ENCODE data around the gene TMEM134.
"Not testable (repeated sequence)": the region's sequence is repeated elsewhere in the genome, so short reads cannot be mapped to it uniquely, and the experiment has no call there.

The TMEM134 gene

DNA sequence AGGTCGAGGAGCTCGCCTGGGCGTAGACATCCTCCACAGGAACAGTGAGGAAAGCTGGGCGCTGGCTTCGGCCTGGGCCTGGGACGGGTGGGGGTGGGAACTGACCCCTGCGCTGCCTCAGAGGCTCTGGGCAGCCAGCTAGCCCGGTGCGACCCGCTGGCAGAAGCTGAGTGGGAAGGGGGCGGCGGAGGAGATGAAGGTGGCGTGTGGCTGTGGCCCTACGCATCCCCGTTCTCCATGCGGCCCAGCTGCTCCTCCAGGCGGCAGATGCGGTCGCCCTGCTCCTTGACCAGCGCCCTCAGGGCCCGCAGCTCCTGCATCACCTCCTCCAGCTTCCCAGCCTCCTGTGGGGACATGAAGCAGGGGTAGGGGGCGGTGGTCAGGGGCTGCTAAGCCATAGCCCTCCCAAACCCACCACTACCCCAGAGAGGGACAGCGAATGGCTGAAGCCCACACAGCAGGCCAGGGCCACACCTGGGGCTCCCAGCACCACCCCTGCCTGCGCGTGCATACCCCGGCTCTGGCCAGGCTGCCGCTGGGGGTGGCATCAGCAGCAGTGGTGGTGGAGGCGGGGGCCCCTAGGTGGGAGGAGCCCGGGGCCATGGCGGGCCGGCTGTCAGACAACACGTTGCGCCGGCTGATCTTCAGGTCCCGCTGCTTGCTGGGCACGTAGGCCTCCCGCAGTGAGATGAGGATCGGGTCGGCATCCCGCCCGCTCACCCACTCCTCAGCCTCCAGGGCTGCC, 30.7 kb downstream of the TMEM134 start:
- DNase-seq (ENCODE audit: low read depth): no peak

DNA sequence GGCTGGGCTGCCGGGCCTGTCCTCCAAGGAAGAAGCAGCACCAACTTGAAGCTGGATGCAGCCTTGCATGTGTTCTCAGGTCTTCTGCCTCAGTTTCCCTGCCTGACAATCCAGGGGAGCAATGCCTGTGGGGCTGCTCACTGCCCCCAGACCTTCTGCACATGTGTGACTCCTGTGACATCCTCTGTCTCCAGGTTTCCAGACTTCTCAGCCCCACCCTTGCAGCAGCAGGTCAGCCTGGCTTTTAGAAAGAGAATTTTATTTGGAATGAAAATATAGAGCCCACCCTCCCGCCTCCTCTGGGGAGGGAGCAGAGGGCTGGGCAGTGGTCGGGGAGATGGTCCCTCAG, 31.3 kb downstream of the TMEM134 start:
- no peak for DNase-seq (ENCODE audit: low read depth)

DNA sequence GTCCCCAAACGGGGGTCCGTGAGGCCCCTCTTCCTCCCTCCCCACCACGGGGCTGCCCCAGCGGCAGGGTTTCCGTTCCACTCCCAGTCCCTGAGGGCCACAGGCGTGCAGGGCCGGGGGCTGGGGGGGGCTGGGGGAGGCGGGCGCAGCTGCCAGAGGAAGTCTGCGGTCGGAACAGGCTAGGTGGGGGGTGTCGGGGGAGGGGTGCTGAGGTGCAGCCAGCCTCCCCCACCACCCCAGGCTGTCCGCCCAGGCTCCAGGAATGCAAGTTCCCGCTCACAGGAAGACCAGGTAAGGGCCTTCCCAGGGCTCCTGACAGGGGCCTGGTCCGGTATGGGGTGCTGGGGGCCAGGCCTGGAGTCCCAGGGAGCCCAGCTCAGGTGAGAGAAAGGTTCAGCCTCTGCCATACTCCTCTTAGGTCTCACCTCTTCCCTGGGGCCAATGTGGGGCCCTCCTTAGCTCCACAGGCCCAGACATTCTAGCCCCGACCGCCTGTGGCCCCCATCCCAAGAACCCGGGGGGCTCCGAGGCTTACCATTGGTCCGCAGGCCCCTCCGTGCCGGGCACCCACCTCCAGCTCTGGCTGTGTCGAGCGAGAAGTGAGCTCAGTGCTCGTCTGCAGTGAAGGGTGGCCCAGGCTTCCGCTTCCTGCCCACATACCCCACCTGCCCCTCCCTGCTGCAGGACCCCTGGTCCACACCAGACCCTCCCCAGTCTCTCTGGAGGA, 31.8 kb downstream of the TMEM134 start, which contains the start of gene PTPRCAP:
Gene PTPRCAP, minus strand, starts transcription at position 601 of the 727 bp plus-strand sequence. Its CDS starts 63 bp downstream, at position 538.
- DNase-seq (ENCODE audit: low read depth): no peak

DNA sequence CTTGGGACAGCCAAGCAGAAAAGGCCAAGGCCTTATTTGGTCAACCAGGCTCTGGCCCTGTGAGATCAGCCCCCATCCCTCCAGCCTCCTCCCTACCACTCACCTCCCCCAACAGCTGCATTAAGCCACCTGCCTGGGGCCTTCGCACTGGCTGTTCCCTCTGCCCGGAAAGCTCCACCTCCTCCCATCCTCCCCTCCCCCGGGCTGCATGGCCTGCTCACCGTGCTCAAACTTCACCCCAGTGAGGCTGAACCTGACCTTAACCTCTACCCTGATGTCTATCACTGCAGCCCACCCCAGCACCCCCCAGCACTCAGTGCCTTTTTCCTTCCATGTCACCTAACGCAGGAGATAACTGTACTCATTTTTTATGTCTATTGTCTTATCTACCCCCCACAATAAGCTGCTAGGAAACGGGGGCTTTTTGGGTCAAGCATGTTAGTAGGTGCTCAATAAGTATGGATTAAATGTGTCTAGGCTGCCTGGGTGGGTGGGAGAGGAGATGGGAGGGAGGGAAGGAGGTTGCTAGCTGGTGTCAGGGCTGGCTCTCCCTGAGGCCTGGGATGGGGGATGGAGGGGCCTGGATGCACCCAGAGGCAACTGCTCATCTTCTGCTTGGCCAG, 32.5 kb downstream of the TMEM134 start:
- no peak for DNase-seq (ENCODE audit: low read depth)

DNA sequence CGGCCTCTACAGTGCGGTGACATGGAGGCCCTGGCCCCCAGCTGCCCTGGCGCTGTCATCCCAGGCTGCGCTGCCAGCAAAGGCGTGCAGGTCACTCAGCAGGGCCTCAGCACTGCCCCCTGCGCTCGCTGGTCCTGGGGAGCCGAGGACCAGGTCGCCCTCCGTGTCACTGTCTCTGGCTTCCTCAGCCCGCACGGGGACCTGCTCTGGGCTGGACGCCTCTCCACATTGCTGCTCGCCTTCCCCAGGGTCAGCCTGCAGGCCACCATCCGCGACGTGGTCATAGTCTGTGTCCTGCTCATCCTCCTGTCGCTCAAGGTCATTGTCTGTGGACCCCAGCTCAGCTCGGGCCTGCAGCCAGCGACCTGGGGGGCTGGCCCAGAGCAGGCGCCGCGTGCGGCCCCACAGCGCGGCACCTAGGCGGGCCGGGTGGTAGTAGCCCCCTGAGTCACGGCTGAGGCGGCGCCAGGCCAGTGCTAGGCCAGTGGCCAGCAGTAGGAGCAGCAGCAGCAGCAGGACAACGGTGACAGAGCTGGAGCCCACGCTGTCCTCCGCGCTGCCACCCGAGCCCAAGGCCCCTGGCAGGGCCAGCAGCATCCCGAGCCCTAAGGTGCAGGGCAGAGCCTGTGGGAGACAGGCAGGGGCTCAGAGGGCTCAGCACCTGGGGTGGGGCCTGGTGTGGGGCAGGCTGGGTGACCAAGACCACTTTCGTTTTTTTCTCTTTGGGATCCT, 33.2 kb downstream of the TMEM134 start:
- no peak for DNase-seq (ENCODE audit: low read depth)

DNA sequence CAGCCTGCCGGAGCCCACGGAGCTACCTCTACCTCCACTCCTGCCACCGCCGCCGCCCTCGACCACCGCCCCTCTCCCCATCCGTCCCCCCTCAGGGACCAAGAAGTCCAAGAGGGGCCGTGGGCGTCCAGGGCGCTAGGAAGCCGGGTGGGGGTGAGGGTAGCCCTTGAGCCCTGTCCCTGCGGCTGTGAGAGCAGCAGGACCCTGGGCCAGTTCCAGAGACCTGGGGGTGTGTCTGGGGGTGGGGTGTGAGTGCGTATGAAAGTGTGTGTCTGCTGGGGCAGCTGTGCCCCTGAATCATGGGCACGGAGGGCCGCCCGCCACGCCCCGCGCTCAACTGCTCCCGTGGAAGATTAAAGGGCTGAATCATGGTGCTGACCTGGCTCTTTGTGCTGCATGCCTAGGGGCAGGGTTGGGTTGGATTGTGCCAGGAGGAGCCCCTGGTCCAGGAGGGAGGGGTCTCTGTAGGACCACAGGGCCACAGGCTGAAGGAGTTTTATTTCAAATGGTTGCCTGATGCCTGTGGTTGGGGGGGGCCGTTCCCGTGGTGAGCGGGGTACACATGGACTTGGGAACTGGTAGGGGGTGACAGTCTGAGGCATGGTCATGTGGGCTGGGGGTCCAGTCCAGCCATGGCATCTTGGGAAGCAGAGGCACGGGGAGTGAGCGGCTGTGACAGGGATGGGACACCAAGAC, 33.9 kb downstream of the TMEM134 start:
- DNase-seq (ENCODE audit: low read depth): no peak

DNA sequence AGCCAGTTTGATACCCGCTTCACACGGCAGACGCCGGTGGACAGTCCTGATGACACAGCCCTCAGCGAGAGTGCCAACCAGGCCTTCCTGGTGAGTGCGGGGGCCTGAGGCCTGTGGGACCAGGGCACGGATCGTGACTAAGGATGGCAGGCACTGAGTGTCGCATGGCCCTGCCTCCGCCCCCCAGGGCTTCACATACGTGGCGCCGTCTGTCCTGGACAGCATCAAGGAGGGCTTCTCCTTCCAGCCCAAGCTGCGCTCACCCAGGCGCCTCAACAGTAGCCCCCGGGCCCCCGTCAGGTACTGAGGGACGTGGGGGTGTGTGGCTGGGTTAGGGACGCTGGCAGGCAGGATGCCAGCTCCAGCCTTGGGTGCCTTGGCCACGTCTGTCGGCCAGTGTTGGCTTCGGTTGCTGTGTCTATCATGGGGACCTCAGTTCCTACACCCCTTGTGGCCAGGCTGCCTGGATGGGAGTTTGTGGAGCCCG, 34.6 kb downstream of the TMEM134 start:
- no peak for DNase-seq (ENCODE audit: low read depth)

DNA sequence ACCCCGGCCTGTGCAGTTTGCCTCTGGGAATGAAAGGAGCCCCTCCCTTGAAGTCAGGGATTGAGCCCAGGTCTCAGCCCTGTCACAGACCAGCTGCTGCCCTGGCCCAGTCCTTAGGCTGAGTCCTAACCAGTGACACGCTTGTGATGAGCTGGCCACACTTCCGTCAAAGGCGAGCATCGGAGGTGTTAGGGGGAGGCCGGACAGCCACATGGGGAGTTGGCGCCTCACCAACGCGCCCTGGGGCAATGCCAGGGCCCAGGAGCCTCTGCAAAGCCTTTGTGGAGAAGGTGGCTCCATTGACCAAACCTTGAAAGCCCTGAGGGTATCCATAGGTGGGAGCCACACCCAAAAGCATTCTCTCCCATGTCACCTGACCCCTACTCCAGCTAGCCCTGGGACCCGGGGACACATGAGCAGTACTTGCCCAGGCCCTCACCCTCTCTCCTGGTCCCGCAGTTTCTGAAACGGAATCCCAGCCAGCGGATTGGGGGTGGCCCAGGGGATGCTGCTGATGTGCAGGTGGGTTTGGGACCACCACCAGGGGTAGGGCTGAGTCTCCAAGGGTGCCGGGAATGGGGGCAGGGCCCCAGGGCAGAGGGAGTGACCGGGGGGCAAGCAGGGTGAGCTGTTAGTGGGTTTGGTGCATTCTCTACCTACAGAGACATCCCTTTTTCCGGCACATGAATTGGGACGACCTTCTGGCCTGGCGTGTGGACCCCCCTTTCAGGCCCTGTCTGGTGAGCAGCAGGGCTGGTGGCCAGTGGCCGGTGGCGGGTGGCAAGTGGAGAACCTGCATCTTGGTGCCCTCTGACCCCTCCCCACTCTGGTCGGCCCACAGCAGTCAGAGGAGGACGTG, 35.3 kb downstream of the TMEM134 start:
- DNase-seq (ENCODE audit: low read depth): no peak

DNA sequence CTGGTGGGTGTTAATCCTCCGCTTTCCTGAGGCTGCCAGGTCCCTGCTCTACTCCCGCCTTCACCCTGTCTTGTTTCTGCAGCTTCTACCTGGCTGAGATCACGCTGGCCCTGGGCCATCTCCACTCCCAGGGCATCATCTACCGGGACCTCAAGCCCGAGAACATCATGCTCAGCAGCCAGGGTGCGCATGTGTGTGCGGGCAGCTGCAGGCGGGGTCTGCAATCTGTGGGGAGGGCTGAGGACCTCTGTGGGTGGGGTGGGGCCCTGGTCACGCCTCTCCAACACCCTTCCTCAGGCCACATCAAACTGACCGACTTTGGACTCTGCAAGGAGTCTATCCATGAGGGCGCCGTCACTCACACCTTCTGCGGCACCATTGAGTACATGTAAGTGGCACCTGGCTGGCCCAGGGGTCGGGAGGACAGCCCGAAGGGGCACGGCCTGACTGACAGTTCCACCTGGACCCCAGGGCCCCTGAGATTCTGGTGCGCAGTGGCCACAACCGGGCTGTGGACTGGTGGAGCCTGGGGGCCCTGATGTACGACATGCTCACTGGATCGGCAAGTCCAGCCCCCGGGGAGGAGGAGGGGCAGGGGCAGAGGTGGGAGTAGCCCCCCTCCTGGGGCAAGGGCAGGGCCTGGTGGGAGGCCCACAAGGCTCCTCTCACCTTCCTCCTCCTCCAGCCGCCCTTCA, 36.2 kb downstream of the TMEM134 start:
- no peak for DNase-seq (ENCODE audit: low read depth)

DNA sequence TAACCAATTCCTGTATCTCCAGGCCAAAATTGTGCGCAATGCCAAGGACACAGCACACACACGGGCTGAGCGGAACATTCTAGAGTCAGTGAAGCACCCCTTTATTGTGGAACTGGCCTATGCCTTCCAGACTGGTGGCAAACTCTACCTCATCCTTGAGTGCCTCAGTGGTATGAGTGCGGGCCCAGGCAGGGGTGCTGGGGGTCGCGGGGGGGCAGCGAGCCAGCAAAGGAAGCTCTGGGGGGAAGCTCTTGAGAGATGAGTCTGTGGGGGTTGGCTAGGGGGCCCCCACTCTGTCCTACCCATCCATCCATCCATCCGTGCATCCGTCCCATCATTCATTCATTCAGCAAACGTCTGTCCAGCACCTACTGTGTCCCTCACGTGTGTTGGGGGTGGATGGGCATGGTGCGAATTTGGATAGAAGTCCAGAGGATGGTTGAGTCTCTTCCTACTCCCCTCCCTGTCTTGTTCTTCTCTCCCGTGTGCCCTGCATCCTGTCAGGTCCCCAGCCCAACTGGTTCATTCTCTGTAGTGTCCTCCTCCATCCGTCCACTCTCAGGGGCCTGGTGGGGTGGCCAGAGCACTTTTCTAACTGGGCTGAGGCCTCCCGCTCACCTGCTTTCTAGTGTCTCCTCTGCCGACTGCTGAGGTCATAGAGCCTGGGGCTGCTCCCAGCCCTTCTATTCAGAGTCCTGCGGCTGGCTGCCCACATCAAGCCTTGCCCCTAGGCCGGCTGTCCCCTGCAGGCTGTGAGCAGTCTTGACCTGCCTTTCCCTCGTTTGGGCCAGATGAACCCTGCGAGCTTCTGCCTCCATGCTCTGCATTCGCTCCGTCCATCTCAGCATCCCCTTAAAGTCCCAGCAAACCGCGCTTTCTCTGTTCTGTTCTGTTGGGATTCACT, 37.5 kb downstream of the TMEM134 start:
- no peak for DNase-seq (ENCODE audit: low read depth)

DNA sequence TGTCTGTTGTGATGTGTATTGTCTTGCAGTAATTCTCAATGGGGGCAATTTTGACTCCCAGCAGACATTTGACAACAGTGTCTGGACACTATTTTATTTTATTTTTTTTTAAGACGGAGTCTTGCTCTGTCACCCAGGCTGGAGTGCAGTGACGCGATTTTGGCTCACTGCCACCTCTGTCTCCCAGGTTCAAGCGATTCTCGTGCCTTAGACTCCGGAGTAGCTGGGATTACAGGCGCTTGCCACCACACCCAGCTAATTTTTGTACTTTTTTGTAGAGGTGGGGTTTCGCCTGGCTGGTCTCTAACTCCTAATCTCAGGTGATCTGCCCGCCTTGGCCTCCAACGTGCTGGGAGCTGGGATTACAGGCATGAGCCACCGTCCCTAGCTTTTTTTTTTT, 39.3 kb downstream of the TMEM134 start:
- no peak for DNase-seq (ENCODE audit: low read depth)

DNA sequence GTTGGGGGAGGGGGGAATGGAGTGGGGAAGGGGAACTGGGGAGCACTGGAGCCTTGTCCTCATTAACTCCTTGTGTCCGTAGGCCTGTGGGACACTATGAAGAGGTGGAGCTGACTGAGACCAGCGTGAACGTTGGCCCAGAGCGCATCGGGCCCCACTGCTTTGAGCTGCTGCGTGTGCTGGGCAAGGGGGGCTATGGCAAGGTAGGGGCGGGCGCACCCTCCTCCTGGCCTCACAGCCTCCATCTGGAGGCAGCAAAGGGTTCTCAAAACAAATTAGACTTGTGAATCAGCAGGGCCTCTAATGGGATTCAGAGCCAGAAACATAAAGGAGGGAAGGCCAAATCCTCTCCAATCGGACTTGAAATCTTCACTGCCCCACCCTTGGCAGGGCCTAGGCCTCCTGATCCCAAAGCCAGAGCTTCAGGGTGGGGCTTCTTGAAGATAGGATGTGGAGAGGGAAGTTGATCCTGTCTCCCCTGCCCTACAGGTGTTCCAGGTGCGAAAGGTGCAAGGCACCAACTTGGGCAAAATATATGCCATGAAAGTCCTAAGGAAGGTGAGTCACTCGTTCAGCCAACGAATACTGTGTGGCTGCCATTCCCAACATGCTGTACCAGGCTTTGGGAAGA, 39.9 kb downstream of the TMEM134 start:
- no peak for DNase-seq (ENCODE audit: low read depth)

DNA sequence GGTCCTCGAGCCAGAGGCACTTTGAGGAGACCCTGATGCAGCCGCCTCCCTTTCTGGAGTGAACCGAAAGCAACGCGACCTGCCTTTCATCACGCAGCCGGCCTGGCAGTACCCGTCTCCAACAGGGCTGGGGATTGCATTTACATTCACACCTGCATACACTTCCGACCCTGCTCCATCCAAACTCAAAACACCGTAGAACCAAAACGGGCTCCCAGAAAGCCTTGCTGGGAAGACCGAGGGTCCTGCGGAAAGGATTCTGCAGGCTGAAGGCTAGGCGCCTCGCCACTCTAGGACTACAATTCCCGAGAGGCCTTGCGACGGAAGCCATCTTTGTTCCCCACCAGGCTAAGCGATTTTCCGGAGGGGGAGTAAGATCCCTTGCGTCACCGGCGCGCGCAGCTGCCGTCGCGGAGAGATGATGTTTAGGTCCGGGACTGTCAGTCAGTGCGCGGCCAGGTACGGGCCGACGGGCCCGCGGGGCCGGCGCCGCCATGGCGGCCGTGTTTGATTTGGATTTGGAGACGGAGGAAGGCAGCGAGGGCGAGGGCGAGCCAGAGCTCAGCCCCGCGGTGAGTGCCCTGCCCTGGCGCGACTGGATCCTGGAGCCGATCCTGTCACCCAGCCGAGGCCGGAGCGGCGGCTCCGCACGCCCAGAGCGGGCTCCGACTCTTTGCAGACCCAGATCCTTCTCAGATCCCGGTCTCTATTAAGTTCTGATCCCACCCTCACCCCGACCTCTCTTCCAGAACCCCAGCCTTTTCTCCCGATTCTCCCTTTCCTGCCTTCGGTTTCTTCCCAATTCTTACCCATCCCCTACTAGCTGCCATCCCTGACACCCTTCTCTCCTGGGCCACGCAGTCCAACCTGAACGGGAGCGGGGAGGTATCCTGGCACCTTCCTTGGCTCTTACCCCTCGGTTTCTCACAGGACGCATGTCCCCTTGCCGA, 40.7 kb downstream of the TMEM134 start, which contains the start of gene RPS6KB2:
Gene RPS6KB2, plus strand, starts transcription at position 443 of the 950 bp plus-strand sequence. Its CDS starts 52 bp downstream, at position 495.
- DNase-seq (ENCODE audit: low read depth): peak; percentile 85

DNA sequence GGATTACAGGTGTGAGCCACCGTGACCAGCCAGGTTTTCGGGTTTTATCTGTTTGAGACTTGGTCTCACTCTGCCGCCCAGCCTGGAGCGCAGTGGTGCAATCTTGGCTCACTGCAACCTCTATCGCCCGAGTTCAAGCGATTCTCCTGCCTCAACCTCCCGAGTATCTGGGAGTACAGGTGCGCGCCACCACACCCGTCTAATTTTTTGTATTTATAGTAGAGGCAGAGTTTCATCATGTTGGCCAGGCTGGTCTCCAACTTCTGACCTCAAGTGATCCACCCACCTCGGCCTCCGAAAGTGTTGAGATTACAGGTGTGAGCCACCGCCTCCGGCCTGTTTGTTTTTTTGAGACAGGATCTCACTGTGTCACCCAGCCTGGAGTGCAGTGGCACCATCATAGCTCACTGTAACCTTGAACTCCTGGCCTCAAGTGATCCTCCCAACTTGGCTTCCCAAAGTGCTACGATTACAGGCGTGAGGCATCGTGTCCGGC, 41.6 kb downstream of the TMEM134 start:
- DNase-seq (ENCODE audit: low read depth): not testable (repeated sequence)

DNA sequence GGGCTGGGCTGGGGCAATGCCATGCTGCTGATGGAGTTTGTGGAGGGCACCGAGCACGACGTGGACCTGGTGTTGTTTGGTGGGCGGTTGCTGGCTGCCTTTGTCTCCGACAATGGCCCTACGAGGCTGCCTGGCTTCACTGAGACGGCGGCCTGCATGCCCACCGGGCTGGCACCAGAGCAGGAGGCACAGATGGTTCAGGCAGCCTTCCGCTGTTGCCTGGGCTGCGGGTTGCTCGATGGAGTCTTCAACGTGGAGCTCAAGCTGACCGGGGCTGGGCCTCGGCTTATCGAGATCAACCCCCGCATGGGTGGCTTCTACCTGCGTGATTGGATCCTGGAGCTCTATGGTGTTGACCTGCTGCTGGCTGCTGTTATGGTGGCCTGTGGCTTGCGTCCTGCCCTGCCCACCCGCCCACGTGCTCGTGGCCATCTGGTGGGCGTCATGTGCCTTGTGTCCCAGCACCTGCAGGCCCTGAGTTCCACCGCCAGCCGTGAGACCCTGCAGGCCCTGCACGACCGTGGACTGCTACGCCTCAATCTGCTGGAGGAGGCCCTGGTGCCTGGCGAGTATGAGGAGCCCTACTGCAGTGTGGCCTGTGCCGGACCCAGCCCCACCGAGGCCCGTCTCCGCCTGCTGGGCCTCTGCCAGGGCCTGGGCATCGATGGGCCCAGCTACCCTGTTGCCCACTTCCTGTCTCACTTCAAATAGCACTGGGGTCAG, 45.0 kb downstream of the TMEM134 start:
- DNase-seq (ENCODE audit: low read depth): no peak

DNA sequence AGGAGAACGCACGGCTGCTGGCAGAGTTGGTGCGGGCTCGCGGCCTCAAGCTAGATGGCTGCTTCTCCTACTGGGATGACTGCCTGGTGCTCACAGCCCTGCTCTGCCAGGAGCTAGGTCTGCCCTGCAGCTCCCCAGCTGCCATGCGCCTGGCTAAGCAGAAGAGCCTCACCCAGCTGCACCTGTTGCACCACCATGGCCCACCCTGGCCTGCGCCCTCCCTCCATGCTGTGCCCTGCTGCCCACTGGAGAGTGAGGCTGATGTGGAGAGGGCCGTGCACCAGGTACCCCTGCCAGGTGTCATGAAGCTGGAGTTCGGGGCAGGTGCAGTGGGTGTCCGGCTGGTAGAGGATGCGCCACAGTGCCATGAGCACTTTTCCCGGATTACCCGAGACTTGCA, 45.6 kb downstream of the TMEM134 start:
- DNase-seq (ENCODE audit: low read depth): no peak

Data from GM04503 (cell line).